PC-3 (cell line): ENCODE measurements around the gene PAFAH1B2. TPM values are rescaled to one million over a fixed set of nuclear protein-coding genes. Genes with fewer than 3 reads are reported as not detected.

Source experiments
- ATAC-seq: fragments of 200-7000 bp; cut with Tn5 transposase; 2 replicates; pipeline ENCODE4 v1.9.1; 2020; ENCODE audit warnings: mild to moderate bottlenecking, moderate library complexity
- BruUV-seq: library from RNA; stranded (reverse); fragments of 400-500 nt; replicated peaks from 2 replicates; lab custom pipeline; 2021; lab: Mats Ljungman, UMichigan
- CTCF ChIA-PET: fragments of 300-600 bp; sonication (Branson Sonifier 250); formaldehyde crosslinking; loops from one replicate; lab custom pipeline; 2022; ENCODE audit warnings: antibody characterized with exemption; lab: Charles Lee
- POLR2A ChIA-PET: fragments of 300-600 bp; sonication (Branson Sonifier 250); formaldehyde crosslinking; loops from one replicate; lab custom pipeline; 2022; ENCODE audit warnings: antibody characterized with exemption; ENCODE audit not compliant: unreplicated experiment; lab: Charles Lee
- DNase-seq: peaks from one replicate; pipeline ENCODE4 v3.0.0-alpha.2; 2015
- H2AFZ ChIP-seq: fragments of 300-600 bp; sonication (generic); 2 replicates; pipeline ENCODE4 v1.6.0; 2016; ENCODE audit warnings: antibody characterized with exemption, low read length
- H3F3A ChIP-seq: fragments of 300-600 bp; sonication (generic); one replicate; pipeline ENCODE4 v1.6.0; 2017; ENCODE audit warnings: antibody characterized with exemption, low read length, control low read depth, mild to moderate bottlenecking; ENCODE audit not compliant: unreplicated experiment
- H3K27ac ChIP-seq: fragments of 300-600 bp; sonication (generic); 2 replicates; pipeline ENCODE4 v1.5.1; 2016; ENCODE audit warnings: mild to moderate bottlenecking, low read length
- H3K27me3 ChIP-seq: fragments of 300-600 bp; sonication (generic); 2 replicates; pipeline ENCODE4 v1.6.1; 2016; ENCODE audit warnings: low read length, mixed read lengths
- H3K36me3 ChIP-seq: fragments of 300-600 bp; sonication (generic); 2 replicates; pipeline ENCODE4 v1.6.1; 2016; ENCODE audit warnings: low read depth, mixed run types, low read length, mixed read lengths
- H3K4me1 ChIP-seq: fragments of 300-600 bp; sonication (generic); 2 replicates; pipeline ENCODE4 v1.5.1; 2016; ENCODE audit warnings: low read length; ENCODE audit not compliant: insufficient read depth
- H3K4me2 ChIP-seq: fragments of 300-600 bp; sonication (generic); 2 replicates; pipeline ENCODE4 v1.6.0; 2016; ENCODE audit warnings: low read length
- H3K4me3 ChIP-seq: fragments of 300-600 bp; sonication (generic); 2 replicates; pipeline ENCODE4 v1.5.1; 2016; ENCODE audit warnings: mild to moderate bottlenecking, low read length, mixed read lengths
- H3K79me2 ChIP-seq: fragments of 300-600 bp; sonication (generic); 2 replicates; pipeline ENCODE4 v1.6.1; 2017; ENCODE audit warnings: low read length, mixed read lengths
- H3K9ac ChIP-seq: fragments of 300-600 bp; sonication (generic); 2 replicates; pipeline ENCODE4 v1.6.0; 2016; ENCODE audit warnings: mild to moderate bottlenecking, low read length
- H3K9me2 ChIP-seq: fragments of 300-600 bp; sonication (generic); replicated peaks from 2 replicates; pipeline ENCODE4 v1.6.1; 2016; ENCODE audit warnings: mixed run types, low read length, mixed read lengths
- H3K9me3 ChIP-seq: fragments of 300-600 bp; sonication (generic); 2 replicates; pipeline ENCODE4 v1.6.1; 2016; ENCODE audit warnings: low read length, mixed read lengths
- H4K20me1 ChIP-seq: fragments of 300-600 bp; sonication (generic); 2 replicates; pipeline ENCODE4 v1.6.1; 2016; ENCODE audit warnings: low read length, mixed read lengths
- CTCF ChIP-seq: fragments of 300-600 bp; sonication (generic); conservative IDR thresholded peaks from 2 replicates; pipeline ENCODE4 v1.5.1; 2017; ENCODE audit warnings: antibody characterized with exemption, low read depth, mild to moderate bottlenecking, low read length
- EZH2 ChIP-seq: fragments of 300-600 bp; sonication (generic); IDR thresholded peaks from one replicate; pipeline ENCODE4 v1.6.1; 2017; ENCODE audit warnings: antibody characterized with exemption, mild to moderate bottlenecking, low read length; ENCODE audit not compliant: unreplicated experiment
- EZH2phosphoT487 ChIP-seq: fragments of 300-600 bp; sonication (generic); IDR thresholded peaks from 2 replicates; pipeline ENCODE4 v1.6.1; 2018; ENCODE audit warnings: mild to moderate bottlenecking, antibody characterized with exemption, low read length, borderline replicate concordance
- intact Hi-C: fragments of 100-400 bp; cut with micrococcal nuclease; formaldehyde crosslinking; loops from 2 replicates; pipeline ENCODE4 v1.9.0; 2023
- total RNA-seq: library from RNA; depleted of rRNA; stranded (reverse); fragments of >200 nt; gene quantifications from 2 replicates; pipeline ENCODE4 v1.2.3, GENCODE V29; 2014

The PAFAH1B2 gene
- total RNA-seq, 1 experiment from 2014 or later = 91.6 TPM

- no peak overlapping the region for H3K4me2 ChIP-seq
- H2AFZ ChIP-seq = no peak overlapping the region
- no peaks in the 10 kb centered on the region for H3K9me3 ChIP-seq
- no peaks in the 10 kb centered on the region for H3F3A ChIP-seq
- no peak overlapping the region for H3K27ac ChIP-seq
- no peak overlapping the region for H3K9ac ChIP-seq
- H3K4me1 ChIP-seq = no peaks in the 10 kb centered on the region
- DNase-seq = no peak
- intact Hi-C loops = no loop called here
- TF ChIP-seq EZH2 (no peak), CTCF (no peak), EZH2phosphoT487 (no peak)
- H3K27me3 ChIP-seq = no peaks in the 10 kb centered on the region
- peaks cover 22% of the 10 kb centered on the region; the same call in 1 of the 2 replicates for H4K20me1 ChIP-seq
- H3K4me3 ChIP-seq = no peak overlapping the region
- no peaks in the 10 kb centered on the region for H3K9me2 ChIP-seq
- no TSS peak for BruUV-seq
- ChIA-PET CTCF (no interaction called here), POLR2A (no interaction called here)
- peaks cover 43% of the 10 kb centered on the region for H3K79me2 ChIP-seq
- H3K36me3 ChIP-seq = peaks cover 62% of the 10 kb centered on the region
- no peak for ATAC-seq
Observed at GRCh38 chr11:117160826-117161225, 16.7 kb downstream of the PAFAH1B2 start.

GRCh38 chr11:117166491-117166890, 22.4 kb downstream of the PAFAH1B2 start:
- no peak for ATAC-seq

More at GRCh38 chr11:117166491-117166890, 22.4 kb downstream of the PAFAH1B2 start:
- H3K27me3 ChIP-seq = no peaks in the 10 kb centered on the region
- ChIA-PET POLR2A (interaction anchor here (0.6 kb wide), 1 partner anchor 94 kb away, joined by 3 read pairs; no protein-coding TSS in a partner anchor), CTCF (no interaction called here)
- no peak overlapping the region for H3K9ac ChIP-seq
- H3K4me2 ChIP-seq = no peak overlapping the region
- H3F3A ChIP-seq = no peaks in the 10 kb centered on the region
- H2AFZ ChIP-seq = no peak overlapping the region
- H3K27ac ChIP-seq = no peak overlapping the region
- peaks cover 4% of the 10 kb centered on the region; the same call in 1 of the 2 replicates for H4K20me1 ChIP-seq
- H3K9me3 ChIP-seq = no peaks in the 10 kb centered on the region
- no peaks in the 10 kb centered on the region for H3K4me1 ChIP-seq
- BruUV-seq = no TSS peak
- H3K36me3 ChIP-seq = peaks cover 72% of the 10 kb centered on the region
- TF ChIP-seq EZH2 = no peak
- no peak for TF ChIP-seq CTCF
- TF ChIP-seq EZH2phosphoT487 = no peak
- no peak overlapping the region for H3K4me3 ChIP-seq
- no peak for DNase-seq
- intact Hi-C loops = no loop called here
- H3K79me2 ChIP-seq = peaks cover 3% of the 10 kb centered on the region; the same call in 1 of the 2 replicates
- H3K9me2 ChIP-seq = no peaks in the 10 kb centered on the region
